Measurements from ENCODE around the gene SLC35G2.

Gene SLC35G2

GRCh38 chr3:136839556-136839931, 20.6 kb downstream of the SLC35G2 start:
- no peak for TF ChIP-seq CREB1 (IDR thresholded peaks at IDR 0.05; ENCODE audit: low read depth)
- TF ChIP-seq TEAD4 (IDR thresholded peaks at IDR 0.05): no peak
- no peak for TF ChIP-seq YY1 (IDR thresholded peaks at IDR 0.05; ENCODE audit: low read depth)
- no peak for TF ChIP-seq TAF1 (IDR thresholded peaks at IDR 0.05; ENCODE audit: low read depth)
- TF ChIP-seq EGR1 (IDR thresholded peaks at IDR 0.05): no peak
- TF ChIP-seq REST (IDR thresholded peaks at IDR 0.05; ENCODE audit: low read depth): no peak
- no peak for TF ChIP-seq RAD21 (IDR thresholded peaks at IDR 0.05; ENCODE audit: low read depth)
- no peak for TF ChIP-seq TCF12 (IDR thresholded peaks at IDR 0.05; ENCODE audit: low read depth)
- TF ChIP-seq FOXM1 (IDR thresholded peaks at IDR 0.05; ENCODE audit: borderline replicate concordance, low read depth): no peak
- TF ChIP-seq USF1 (IDR thresholded peaks at IDR 0.05): no peak
- no peak for TF ChIP-seq NFIC (IDR thresholded peaks at IDR 0.05)
- TF ChIP-seq ZBTB7A (IDR thresholded peaks at IDR 0.05; ENCODE audit: low read depth): no peak
- no peak for TF ChIP-seq CEBPB (IDR thresholded peaks at IDR 0.05)
- no peak for TF ChIP-seq MAX (IDR thresholded peaks at IDR 0.05)
- TF ChIP-seq EP300 (IDR thresholded peaks at IDR 0.05; ENCODE audit: borderline replicate concordance): no peak

- TF ChIP-seq EP300 (IDR thresholded peaks at IDR 0.05; ENCODE audit: borderline replicate concordance): no peak
- no peak for TF ChIP-seq MAX (IDR thresholded peaks at IDR 0.05)
- TF ChIP-seq YY1 (IDR thresholded peaks at IDR 0.05; ENCODE audit: low read depth): no peak
- TF ChIP-seq USF1 (IDR thresholded peaks at IDR 0.05): no peak
- TF ChIP-seq EGR1 (IDR thresholded peaks at IDR 0.05): no peak
- TF ChIP-seq ZBTB7A (IDR thresholded peaks at IDR 0.05; ENCODE audit: low read depth): no peak
- TF ChIP-seq CEBPB (IDR thresholded peaks at IDR 0.05): no peak
- no peak for TF ChIP-seq FOXM1 (IDR thresholded peaks at IDR 0.05; ENCODE audit: borderline replicate concordance, low read depth)
- TF ChIP-seq TEAD4 (IDR thresholded peaks at IDR 0.05): no peak
- TF ChIP-seq REST (IDR thresholded peaks at IDR 0.05; ENCODE audit: low read depth): no peak
- TF ChIP-seq TCF12 (IDR thresholded peaks at IDR 0.05; ENCODE audit: low read depth): no peak
- TF ChIP-seq NFIC (IDR thresholded peaks at IDR 0.05): no peak
- TF ChIP-seq CREB1 (IDR thresholded peaks at IDR 0.05; ENCODE audit: low read depth): no peak
- TF ChIP-seq TAF1 (IDR thresholded peaks at IDR 0.05; ENCODE audit: low read depth): no peak
These were observed 21.3 kb downstream of the SLC35G2 start for GRCh38 chr3:136840252-136840651.

GRCh38 chr3:136842294-136842693, 23.4 kb downstream of the SLC35G2 start:
- TF ChIP-seq MAX (IDR thresholded peaks at IDR 0.05) (no peak), TAF1 (IDR thresholded peaks at IDR 0.05; ENCODE audit: low read depth) (no peak), EGR1 (IDR thresholded peaks at IDR 0.05) (no peak), TCF12 (IDR thresholded peaks at IDR 0.05; ENCODE audit: low read depth) (no peak), CEBPB (IDR thresholded peaks at IDR 0.05) (no peak), CREB1 (IDR thresholded peaks at IDR 0.05; ENCODE audit: low read depth) (no peak)

GRCh38 chr3:136844724-136845123, 25.8 kb downstream of the SLC35G2 start:
- TF ChIP-seq ZBTB7A (IDR thresholded peaks at IDR 0.05; ENCODE audit: low read depth) (no peak), EP300 (IDR thresholded peaks at IDR 0.05; ENCODE audit: borderline replicate concordance) (no peak), TAF1 (IDR thresholded peaks at IDR 0.05; ENCODE audit: low read depth) (no peak), MAX (IDR thresholded peaks at IDR 0.05) (no peak), CREB1 (IDR thresholded peaks at IDR 0.05; ENCODE audit: low read depth) (no peak)

- no peak for TF ChIP-seq YY1 (IDR thresholded peaks at IDR 0.05; ENCODE audit: low read depth)
These were observed 33.3 kb downstream of the SLC35G2 start for GRCh38 chr3:136852180-136852579.

GRCh38 chr3:136856665-136857064, 37.7 kb downstream of the SLC35G2 start:
- no peak for TF ChIP-seq USF1 (IDR thresholded peaks at IDR 0.05)
- no peak for TF ChIP-seq REST (IDR thresholded peaks at IDR 0.05; ENCODE audit: low read depth)
- TF ChIP-seq CREB1 (IDR thresholded peaks at IDR 0.05; ENCODE audit: low read depth): no peak
- TF ChIP-seq ZBTB7A (IDR thresholded peaks at IDR 0.05; ENCODE audit: low read depth): no peak
- no peak for TF ChIP-seq FOXM1 (IDR thresholded peaks at IDR 0.05; ENCODE audit: borderline replicate concordance, low read depth)
- TF ChIP-seq CEBPB (IDR thresholded peaks at IDR 0.05): no peak
- no peak for TF ChIP-seq TCF12 (IDR thresholded peaks at IDR 0.05; ENCODE audit: low read depth)
- TF ChIP-seq MAX (IDR thresholded peaks at IDR 0.05): no peak
- TF ChIP-seq EP300 (IDR thresholded peaks at IDR 0.05; ENCODE audit: borderline replicate concordance): no peak
- no peak for TF ChIP-seq RAD21 (IDR thresholded peaks at IDR 0.05; ENCODE audit: low read depth)
- TF ChIP-seq TEAD4 (IDR thresholded peaks at IDR 0.05): no peak
- no peak for TF ChIP-seq TAF1 (IDR thresholded peaks at IDR 0.05; ENCODE audit: low read depth)
- no peak for TF ChIP-seq EGR1 (IDR thresholded peaks at IDR 0.05)

All from Ishikawa (cell line).